ENCODE results near the gene KRT78.

Gene KRT78

GRCh38 chr12:52825961-52826360 lies 22.8 kb downstream of the KRT78 start:
- DNase-seq (ENCODE audit: low spot score), result no peak

DNA sequence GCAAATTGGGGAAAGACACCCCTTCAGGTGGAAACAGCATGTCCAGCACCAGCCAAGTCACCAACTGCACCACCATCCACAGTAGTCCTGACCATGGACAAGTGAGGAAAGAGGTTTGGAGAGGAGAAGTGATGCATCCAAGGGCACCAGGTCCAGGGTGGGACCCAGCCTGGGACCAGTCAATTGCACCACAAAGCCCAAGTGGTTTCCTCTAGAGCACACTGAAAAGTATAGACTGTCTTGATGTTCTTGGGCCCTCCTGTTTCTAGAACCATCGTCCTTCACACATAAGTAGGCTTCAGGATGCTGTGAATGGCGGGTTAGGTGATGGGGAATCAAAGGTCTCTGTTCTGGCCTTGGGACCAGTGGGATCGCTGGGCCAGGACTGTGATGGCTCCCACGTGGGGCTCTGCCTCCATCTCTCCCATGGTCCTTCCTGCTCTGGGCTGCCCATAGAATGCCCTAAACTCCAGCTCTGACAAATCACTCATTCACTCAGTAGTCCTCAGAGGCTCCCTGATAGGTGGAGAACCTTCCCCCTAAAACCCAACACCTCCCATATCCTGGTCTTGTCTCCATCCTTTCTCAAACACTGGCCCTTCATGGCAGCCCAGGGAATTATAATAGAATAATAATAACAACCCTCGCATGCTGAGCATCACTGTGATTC lies 23.9 kb downstream of the KRT78 start:
- no peak for DNase-seq (ENCODE audit: low spot score)

GRCh38 chr12:52823761-52824450 lies 24.9 kb downstream of the KRT78 start:
- DNase-seq (ENCODE audit: low spot score), result no peak

DNA sequence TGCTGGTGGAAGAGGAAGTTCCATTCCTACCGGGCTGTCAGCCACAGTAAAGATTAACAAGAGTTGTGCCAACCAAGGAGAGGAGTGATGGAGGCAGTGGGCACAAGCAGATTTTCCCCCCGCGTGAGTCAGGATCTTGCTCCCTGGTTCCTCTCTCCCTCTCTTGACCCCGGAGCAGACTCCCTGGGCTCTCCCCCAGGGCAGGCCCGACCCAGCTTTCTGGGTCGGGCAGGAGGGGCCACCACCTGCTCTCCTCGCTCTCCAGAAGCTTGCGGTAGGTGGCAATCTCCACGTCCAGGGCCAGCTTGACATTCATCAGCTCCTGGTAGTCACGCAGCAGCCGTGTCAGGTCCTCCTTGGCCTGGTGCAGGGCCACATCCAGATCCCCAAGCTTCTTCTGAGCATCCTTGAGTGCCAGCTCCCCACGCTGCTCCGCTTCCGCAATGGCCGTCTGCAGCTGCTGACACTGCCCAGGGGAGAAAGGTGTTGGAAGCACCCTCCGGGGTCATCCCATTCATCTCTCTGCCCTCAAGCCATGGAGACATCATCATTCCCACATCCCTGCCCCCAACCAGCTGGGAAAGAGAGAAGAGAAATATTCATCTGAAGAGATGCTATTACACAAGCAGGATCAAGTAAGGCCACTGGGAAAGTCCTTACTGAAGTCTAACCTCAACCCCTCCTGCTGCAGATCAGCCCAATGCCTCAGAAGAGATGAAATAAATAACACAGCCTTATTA lies 25.9 kb downstream of the KRT78 start:
- no peak for DNase-seq (ENCODE audit: low spot score)

DNA sequence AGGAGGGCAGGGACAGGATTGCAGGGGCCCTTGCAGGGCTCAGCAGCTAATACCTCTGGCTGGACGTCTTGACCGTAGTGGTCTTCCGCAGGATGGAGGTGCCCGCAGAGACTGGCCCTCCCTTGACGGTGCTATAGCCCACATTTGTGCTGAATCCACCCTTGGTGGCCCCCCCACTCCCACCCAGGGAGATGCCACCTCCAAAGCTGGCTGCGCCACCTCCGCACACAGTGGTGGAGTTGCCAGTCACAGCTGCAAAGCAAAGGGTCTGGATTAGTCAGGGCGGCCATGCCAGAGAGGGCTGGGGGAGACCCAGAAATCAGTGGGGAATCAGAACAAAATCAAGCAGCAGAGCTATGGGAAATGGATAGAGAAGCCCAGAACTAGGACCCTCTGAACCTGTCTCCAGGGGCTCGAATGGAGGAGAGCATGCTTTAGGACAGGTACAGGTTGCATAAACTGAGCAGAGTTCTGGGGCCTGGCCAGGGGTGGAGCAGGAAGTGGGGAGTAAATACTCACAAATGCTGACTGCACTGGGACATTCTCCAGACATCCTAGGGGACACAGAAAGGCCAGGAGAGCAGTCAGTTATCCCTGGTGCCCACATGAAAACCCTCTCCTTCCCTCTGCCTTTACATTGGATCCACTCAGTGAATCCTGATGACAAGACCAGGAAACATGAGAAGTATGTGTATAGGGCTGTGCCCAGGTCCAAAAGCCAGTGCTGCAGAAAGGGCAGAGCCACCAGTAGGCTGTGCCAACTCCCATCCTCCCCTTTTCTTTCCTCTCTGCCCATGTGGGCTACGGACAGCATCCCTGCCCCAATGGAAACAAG lies 26.8 kb downstream of the KRT78 start:
- DNase-seq (ENCODE audit: low spot score), result peak; percentile 35

GRCh38 chr12:52821071-52821730 lies 27.6 kb downstream of the KRT78 start:
- no peak for DNase-seq (ENCODE audit: low spot score)

- no peak for DNase-seq (ENCODE audit: low spot score)
These were observed 28.3 kb downstream of the KRT78 start for GRCh38 chr12:52820521-52820920.

- no peak for DNase-seq (ENCODE audit: low spot score)
These were observed 28.9 kb downstream of the KRT78 start for GRCh38 chr12:52819731-52820510.

DNA sequence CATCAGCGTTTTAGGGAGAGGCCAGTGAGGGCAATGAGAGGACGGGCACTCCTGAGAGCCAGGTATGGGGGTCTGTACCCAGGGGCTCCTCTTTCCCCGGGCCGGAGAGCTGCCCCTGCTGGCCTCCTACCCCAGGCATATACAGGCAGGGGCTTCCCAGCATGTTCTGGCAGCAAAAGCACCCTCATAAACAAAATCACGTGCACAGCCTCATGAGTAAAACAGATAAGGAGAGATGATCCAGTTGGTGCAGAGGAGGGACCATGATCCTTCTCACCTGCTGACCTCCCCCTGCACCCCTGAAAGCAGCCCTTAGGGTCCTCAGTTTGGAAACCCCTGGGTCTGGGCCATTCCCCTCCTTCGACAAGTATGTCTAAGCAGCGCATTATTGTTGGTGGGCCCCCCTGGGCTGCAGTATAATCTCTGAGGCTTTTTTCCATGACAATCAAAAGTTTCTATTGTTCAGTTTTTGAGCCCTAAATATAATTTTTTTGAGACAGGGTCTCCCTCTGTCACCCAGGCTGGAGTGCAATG lies 29.8 kb downstream of the KRT78 start:
- no peak for DNase-seq (ENCODE audit: low spot score)

GRCh38 chr12:52818388-52818787 lies 30.4 kb downstream of the KRT78 start:
- DNase-seq (ENCODE audit: low spot score), result no peak

GRCh38 chr12:52817699-52818238 lies 31.0 kb downstream of the KRT78 start:
- DNase-seq (ENCODE audit: low spot score), result no peak

DNA sequence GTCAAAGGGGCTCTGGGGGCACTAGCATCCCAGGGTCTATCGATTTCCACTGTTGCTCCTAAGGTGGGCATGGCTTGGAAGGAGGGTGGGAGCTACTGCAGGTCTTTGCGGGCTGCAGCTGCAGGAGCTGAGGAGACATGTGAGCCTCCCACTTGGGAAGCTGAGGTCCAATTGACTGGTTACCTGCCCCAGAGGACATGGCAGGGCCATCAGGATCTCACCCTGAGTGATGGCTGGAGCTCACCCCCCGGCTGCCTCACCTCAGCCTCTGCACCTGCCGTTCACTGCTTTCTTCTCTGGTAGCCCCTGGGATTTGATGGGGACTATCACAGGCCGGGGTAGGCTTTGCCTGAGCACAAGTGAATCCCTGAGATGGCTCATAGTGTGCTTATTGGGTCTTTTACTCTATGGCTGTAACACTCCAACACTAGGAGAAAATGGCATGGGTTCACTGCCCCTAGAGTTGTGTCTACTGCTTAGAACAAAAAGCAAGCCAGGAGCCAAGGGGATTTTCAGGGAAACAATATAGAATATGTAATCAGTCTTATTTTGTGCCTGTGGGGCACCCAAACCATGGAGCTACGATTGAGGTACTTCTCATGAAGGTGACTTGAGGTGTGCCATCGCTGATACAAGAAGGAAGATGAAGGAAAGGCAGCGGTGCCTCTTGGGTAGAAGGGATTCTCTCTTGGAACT lies 31.6 kb downstream of the KRT78 start:
- DNase-seq (ENCODE audit: low spot score), result no peak

- DNase-seq (ENCODE audit: low spot score), result no peak
These were observed 32.9 kb downstream of the KRT78 start for GRCh38 chr12:52815676-52816588.

DNA sequence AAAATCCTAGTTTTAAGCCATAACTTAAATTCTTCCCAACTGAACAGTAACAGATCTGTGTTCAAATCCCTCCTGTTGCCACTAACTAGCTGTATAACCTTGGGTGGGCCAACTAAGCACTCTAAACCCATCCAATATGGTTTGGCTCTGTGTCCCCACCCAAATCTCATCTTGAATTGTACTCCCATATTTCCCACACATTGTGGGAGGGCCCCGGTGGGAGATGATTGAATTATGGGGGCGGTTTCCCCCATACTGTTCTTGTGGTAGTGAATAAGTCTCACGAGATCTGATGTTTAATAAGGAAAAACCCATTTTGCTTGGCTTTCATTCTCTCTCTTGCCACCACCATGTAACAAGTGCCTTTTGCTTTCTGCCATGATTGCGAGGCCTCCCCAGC lies 33.6 kb downstream of the KRT78 start:
- no peak for DNase-seq (ENCODE audit: low spot score)

DNA sequence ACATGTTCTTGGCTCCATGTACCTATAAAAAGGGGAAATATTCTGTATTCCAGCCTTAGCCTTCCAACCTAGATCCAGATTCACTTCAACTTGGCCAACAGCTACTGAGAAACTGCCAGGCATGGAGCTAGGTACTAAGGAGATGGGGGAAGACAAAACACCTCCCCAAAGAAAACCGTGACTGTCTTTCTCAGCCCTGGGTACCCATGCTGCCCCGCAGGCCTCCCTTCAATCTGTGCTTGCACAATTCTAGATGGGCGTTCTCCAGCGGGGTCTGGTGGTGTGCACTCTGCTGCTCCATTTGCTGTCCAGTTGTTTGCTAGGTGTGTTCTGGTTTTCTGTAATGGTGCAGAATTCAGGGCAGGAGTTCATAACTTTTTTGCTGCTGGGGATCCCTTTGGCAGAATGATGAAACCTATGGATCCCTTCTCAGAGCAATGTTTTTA lies 34.1 kb downstream of the KRT78 start:
- DNase-seq (ENCODE audit: low spot score), result no peak

- DNase-seq (ENCODE audit: low spot score), result peak; percentile 60
These were observed 34.7 kb downstream of the KRT78 start, which contains the start of gene KRT4 for GRCh38 chr12:52813885-52814709. TSS of gene KRT4 (minus strand) at chr12:52814116. CDS start at chr12:52814058, 58 bp downstream.

- no peak for DNase-seq (ENCODE audit: low spot score)
These were observed 35.5 kb downstream of the KRT78 start for GRCh38 chr12:52813203-52813819.
